ENCODE data around the gene ZBTB32. TPM values are rescaled to one million over a fixed set of nuclear protein-coding genes. Genes with fewer than 3 reads are reported as not detected.
"Not testable (repeated sequence)": the region's sequence is repeated elsewhere in the genome, so short reads cannot be mapped to it uniquely, and the experiment has no call there.

The ZBTB32 gene
- total RNA-seq, 1 donor from 2014 or later: not detected

GRCh38 chr19:35722897-35723296 is 18.5 kb downstream of the ZBTB32 start:
- Histone ChIP-seq H3K79me2 (ENCODE audit: low read depth) (peaks cover 22% of the 10 kb centered on the region), H3F3A (ENCODE audit: low read depth) (no peaks in the 10 kb centered on the region), H3K4me1 (peaks cover 5% of the 10 kb centered on the region), H3K9me3 (ENCODE audit: low read depth) (no peaks in the 10 kb centered on the region), H4K20me1 (ENCODE audit: low read depth) (peaks cover 23% of the 10 kb centered on the region), H3K27me3 (no peaks in the 10 kb centered on the region), H2AFZ (replicated peaks) (no peak overlapping the region), H3K4me3 (no peak overlapping the region), H3K27ac (no peak overlapping the region), H3K9ac (no peak overlapping the region), H3K4me2 (no peak overlapping the region), H3K36me3 (no peaks in the 10 kb centered on the region)
- Mint-ChIP-seq H3K36me3 (peaks cover 36% of the 10 kb centered on the region), H3K4me3 (no peak overlapping the region), H3K4me1 (peaks cover 9% of the 10 kb centered on the region), H3K9me3 (no peaks in the 10 kb centered on the region), H3K27ac (no peak overlapping the region), H3K27me3 (ENCODE audit: insufficient read depth, low read depth) (peaks cover 10% of the 10 kb centered on the region)
- no peak for DNase-seq (ENCODE audit: low spot score)
- no peak for TF ChIP-seq EZH2phosphoT487 (IDR thresholded peaks at IDR 0.05)
- TF ChIP-seq EZH2 (IDR thresholded peaks at IDR 0.05): no peak
- no peak for TF ChIP-seq CTCF (IDR thresholded peaks at IDR 0.05)

DNA sequence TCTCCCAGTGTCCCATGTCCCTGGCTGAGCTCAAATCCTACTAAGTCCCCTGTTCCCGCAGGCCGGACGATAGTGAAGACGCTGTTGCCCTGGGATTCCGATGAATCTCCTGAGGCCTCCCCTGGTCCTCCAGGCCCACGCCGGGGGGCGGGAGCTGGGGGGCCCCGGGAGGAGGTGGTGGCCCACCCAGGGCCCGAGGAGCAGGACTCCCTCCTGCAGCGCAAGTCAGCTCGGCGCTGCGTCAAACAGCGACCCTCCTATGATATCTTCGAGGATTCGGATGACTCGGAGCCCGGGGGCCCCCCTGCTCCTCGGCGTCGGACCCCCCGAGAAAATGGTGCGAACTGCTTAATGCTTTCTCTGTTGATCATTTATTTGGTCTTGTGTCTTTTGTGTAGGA is 19.3 kb downstream of the ZBTB32 start:
- Histone ChIP-seq H3K27ac (no peak overlapping the region), H3F3A (ENCODE audit: low read depth) (no peaks in the 10 kb centered on the region), H3K4me2 (no peak overlapping the region), H3K36me3 (no peaks in the 10 kb centered on the region), H3K79me2 (ENCODE audit: low read depth) (peaks cover 16% of the 10 kb centered on the region), H2AFZ (replicated peaks) (no peak overlapping the region), H3K4me1 (peaks cover 5% of the 10 kb centered on the region), H3K4me3 (no peak overlapping the region), H3K27me3 (no peaks in the 10 kb centered on the region), H3K9me3 (ENCODE audit: low read depth) (no peaks in the 10 kb centered on the region), H4K20me1 (ENCODE audit: low read depth) (peaks cover 20% of the 10 kb centered on the region), H3K9ac (no peak overlapping the region)
- Mint-ChIP-seq H3K4me1 (peaks cover 9% of the 10 kb centered on the region), H3K27ac (no peak overlapping the region), H3K36me3 (peaks cover 36% of the 10 kb centered on the region), H3K27me3 (ENCODE audit: insufficient read depth, low read depth) (peaks cover 12% of the 10 kb centered on the region), H3K4me3 (no peak overlapping the region), H3K9me3 (no peaks in the 10 kb centered on the region)
- DNase-seq (ENCODE audit: low spot score): no peak
- TF ChIP-seq EZH2phosphoT487 (IDR thresholded peaks at IDR 0.05): no peak
- no peak for TF ChIP-seq EZH2 (IDR thresholded peaks at IDR 0.05)
- TF ChIP-seq CTCF (IDR thresholded peaks at IDR 0.05): no peak

DNA sequence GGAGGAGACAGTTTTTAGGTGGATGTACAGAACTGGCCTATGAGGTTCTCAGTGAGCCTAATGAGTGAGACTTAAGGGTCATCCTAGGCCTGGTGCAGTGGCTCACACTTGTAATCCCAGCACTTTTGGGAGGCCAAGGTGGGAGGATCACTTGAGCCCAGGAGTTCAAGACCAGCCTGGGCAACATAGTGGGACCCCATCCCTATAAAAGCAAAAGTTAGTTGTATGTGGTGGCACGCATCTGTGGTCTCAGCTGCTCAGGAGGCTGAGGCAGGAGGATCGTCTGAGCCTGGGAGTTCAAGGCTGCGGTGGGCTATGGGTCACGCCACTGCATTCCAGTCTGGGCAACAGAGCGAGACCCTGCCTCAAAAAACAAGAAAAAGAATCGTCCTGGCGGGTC is 19.8 kb downstream of the ZBTB32 start:
- H3F3A ChIP-seq (ENCODE audit: low read depth): not testable (repeated sequence)

GRCh38 chr19:35724560-35724959 is 20.2 kb downstream of the ZBTB32 start:
- Histone ChIP-seq H3K36me3 (no peaks in the 10 kb centered on the region), H3F3A (ENCODE audit: low read depth) (no peaks in the 10 kb centered on the region), H3K4me1 (no peaks in the 10 kb centered on the region), H3K27ac (no peak overlapping the region), H3K79me2 (ENCODE audit: low read depth) (peaks cover 7% of the 10 kb centered on the region), H3K4me3 (no peak overlapping the region), H3K27me3 (no peaks in the 10 kb centered on the region), H3K9me3 (ENCODE audit: low read depth) (no peaks in the 10 kb centered on the region), H2AFZ (replicated peaks) (no peak overlapping the region), H3K9ac (no peak overlapping the region), H3K4me2 (no peak overlapping the region), H4K20me1 (ENCODE audit: low read depth) (peaks cover 12% of the 10 kb centered on the region)
- H3K4me1 Mint-ChIP-seq: peaks cover 1% of the 10 kb centered on the region
- TF ChIP-seq CTCF (IDR thresholded peaks at IDR 0.05) (no peak), EZH2 (IDR thresholded peaks at IDR 0.05) (no peak), EZH2phosphoT487 (IDR thresholded peaks at IDR 0.05) (no peak)
- H3K27ac Mint-ChIP-seq: no peak overlapping the region
- DNase-seq (ENCODE audit: low spot score): no peak
- peaks cover 12% of the 10 kb centered on the region for H3K27me3 Mint-ChIP-seq (ENCODE audit: insufficient read depth, low read depth)
- H3K9me3 Mint-ChIP-seq: no peaks in the 10 kb centered on the region
- H3K4me3 Mint-ChIP-seq: no peak overlapping the region
- peaks cover 44% of the 10 kb centered on the region for H3K36me3 Mint-ChIP-seq

More for the DNA sequence above, 19.8 kb downstream of the ZBTB32 start:
- Mint-ChIP-seq H3K27me3 (ENCODE audit: insufficient read depth, low read depth) (peaks cover 12% of the 10 kb centered on the region), H3K36me3 (peaks cover 40% of the 10 kb centered on the region)
- H3K4me3 Mint-ChIP-seq; H3K4me2 ChIP-seq; H3K9me3 Mint-ChIP-seq; H3K4me1 ChIP-seq; DNase-seq (ENCODE audit: low spot score); H3K4me3 ChIP-seq; H3K9ac ChIP-seq; H3K4me1 Mint-ChIP-seq; H3K27ac Mint-ChIP-seq; H3K27ac ChIP-seq; H2AFZ ChIP-seq (replicated peaks); H3K36me3 ChIP-seq; H3K27me3 ChIP-seq; H3K9me3 ChIP-seq (ENCODE audit: low read depth): not testable (repeated sequence)
- Histone ChIP-seq H4K20me1 (ENCODE audit: low read depth) (peaks cover 16% of the 10 kb centered on the region), H3K79me2 (ENCODE audit: low read depth) (peaks cover 12% of the 10 kb centered on the region)
